Kidney glomerular epithelial cell (primary cell): Measurements from ENCODE around the gene CYP4F11.
"Not testable (repeated sequence)": the region's sequence is repeated elsewhere in the genome, so short reads cannot be mapped to it uniquely, and the experiment has no call there.

Experiments used
- DNase-seq: peaks from one replicate; lab custom pipeline; 2025; lab: John Stamatoyannopoulos, UW

CYP4F11 gene, protein sequence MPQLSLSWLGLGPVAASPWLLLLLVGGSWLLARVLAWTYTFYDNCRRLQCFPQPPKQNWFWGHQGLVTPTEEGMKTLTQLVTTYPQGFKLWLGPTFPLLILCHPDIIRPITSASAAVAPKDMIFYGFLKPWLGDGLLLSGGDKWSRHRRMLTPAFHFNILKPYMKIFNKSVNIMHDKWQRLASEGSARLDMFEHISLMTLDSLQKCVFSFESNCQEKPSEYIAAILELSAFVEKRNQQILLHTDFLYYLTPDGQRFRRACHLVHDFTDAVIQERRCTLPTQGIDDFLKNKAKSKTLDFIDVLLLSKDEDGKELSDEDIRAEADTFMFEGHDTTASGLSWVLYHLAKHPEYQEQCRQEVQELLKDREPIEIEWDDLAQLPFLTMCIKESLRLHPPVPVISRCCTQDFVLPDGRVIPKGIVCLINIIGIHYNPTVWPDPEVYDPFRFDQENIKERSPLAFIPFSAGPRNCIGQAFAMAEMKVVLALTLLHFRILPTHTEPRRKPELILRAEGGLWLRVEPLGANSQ

DNA sequence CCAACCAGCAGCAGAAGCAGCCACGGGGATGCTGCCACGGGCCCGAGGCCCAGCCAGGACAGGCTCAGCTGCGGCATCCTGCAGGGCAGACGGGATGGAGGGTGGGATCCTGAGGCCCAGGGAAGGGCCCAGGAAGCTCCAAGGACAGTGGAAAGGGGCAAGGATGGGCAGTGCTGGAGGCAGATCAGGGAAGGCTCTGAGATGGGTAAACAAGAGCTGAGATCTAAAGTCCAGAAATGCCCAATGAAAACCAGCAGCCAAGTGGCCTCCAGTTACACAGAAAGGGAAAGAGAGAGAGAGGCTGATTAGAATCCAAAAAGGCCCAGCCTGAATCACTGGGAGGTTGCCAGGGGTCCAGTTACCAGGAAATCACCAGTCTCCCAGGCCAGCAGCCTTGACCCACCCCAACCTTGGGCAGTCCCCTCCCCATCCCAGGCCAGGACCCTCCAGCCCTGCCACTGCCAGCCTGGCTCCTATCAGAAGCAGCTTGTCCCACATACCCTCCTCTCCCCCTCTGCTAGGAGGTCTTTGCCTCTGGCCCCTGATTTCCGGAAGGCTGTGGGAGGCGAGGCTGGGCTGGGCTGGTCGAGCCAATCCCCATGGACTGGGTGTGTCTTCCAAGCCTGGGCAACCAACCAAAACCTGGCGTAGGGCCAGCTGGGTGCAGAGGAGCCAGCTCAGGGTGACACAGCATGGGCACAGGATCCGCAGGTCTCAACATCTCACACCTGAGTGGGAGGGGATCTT, at the start of gene CYP4F11:
CYP4F11 (minus strand) TSS at position 198 of the 747 bp plus-strand sequence; CDS start at position 77, 121 bp downstream.
- no peak for DNase-seq

DNA sequence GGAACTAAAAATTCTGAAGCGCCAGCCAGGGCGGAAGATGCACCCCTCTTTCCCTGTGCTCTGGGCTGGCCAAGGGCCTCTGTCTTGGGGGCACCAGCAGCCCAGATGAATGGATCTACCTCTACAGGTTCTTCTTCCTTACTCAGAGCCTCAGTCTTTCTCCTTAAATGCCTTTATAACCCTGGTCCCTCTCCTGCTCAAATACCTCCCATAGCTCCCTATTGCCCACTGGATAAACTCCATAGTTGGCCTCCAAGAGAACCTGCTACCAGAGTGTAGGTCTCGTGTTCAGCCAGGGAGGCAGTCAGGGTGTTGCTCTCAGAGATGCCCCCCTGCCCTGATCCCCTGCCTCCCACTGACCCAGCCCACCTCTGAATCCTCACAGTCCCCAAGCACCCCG, 45.0 kb upstream of the CYP4F11 start:
- no peak for DNase-seq

DNA sequence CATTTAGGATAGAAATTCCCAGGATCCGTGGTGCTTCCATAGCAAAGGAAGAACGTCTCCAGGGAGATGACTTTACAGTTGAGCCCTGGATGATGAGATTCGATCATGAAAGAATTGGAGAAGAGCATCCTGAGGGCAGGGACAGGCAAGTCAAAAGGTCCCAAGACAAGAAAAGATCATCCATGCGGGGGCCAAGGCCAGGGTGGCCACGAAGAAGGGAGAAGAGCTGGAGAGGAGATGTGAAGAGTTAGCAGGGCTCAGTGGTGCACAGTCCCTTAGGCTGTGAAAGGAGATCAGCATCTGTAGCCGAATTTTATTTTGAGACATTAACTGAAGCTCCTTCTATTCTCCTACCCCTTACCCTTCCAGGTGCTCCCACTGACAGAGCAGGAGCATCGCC, 43.4 kb upstream of the CYP4F11 start:
- DNase-seq, result no peak

DNA sequence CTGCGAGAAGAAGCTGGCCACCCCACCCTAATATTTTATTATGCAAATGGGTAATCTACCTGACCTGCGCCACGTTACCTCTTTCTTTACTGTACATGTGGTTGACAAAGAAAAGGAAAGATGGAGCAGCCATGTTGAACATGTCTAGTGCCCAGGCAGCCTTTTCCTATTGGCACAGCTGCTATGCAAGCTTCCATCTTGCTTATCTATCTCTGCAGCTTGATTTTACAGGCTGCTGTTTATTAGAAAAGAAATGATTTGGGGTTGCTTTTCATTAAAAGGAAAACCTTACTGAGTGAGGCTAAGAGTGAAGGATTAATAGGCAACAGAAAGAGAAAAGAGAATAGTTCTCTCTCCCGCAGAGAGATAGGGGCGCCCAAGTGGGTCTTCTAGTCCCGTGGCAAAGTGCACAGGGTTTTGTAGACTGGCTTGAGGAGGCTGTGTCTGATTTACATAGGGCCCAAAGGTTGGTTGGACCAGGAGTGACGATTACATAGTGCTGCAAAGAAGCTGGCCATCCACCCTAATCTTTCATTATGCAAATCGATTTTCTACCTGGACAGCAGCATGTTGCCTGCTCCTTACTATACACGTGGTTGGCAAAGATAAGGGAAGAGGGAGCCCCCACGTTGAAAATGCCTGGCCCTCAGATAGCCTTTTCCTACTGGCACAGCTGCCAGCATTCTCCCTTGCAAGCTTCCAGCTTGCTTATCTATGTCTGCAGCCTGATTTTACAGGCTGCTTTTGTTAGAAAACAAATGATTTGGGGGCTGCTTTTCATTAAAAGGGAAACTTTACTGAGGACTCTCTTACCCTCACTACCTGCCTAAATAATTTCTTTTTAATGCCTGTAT, 42.7 kb upstream of the CYP4F11 start:
- DNase-seq, result no peak

DNA sequence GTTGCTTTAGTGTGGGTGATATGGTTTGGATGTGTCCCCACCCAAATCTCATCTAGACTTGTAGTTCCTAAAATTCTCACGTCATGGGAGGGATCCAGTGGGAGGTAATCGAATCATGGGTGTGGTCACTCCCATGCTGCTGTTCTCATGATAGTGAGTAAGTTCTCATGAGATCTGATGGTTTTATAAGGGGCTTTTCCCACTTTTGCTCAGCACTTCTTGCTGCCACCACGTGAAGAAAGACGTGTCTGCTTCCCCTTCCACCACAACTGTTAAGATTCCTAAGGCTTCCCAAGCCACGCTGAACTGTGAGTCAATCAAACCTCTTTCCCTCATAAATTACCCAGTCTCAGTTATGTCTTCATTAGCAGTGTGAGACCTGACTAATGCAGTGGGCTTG, 40.5 kb upstream of the CYP4F11 start:
- no peak for DNase-seq

DNA sequence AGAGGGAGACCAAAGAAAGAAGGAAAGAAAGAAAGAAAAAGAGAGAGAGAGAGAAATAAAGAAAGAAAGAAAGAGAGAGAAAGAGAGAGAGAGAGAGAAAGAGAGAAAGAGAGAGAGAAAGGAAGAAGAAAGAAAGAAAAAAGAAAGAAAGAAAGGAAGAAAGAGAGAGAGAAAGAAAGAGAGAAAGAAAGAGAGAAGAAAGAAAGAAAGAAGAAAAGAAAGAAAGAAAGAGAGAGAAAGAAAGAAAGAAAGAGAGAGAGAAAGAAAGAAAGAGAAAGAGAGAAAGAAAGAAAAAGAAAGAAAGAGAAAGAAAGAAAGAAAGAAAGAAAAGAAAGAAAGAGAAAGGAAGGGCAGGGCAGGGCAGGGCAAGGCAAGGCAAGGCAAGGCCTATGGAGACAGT, 37.7 kb upstream of the CYP4F11 start:
- DNase-seq, result not testable (repeated sequence)

DNA sequence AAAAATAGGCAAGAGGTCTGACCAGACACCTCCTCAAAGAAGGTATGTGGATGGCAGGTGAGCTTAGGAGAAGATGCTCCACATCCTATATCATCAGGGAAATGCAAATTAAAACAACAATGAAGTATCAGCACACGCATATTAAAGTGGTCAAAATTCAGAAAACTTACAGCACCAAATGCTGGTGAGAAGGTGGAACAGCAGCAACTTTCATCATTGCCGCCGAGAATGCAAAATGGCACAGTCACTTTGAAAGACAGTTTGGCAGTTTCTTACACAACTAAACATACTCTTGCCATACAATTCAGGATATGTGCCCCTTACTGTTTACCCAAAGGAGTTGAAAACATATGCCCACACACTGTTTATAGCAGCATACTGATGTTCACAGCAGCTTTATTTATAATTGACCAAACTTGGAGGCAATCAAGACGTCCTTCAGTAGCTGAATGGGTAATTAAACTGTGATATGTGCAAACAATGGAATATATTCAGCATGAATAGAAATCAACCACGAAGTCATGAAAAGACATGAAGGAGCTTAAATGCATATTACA, 37.0 kb upstream of the CYP4F11 start:
- DNase-seq, result no peak

DNA sequence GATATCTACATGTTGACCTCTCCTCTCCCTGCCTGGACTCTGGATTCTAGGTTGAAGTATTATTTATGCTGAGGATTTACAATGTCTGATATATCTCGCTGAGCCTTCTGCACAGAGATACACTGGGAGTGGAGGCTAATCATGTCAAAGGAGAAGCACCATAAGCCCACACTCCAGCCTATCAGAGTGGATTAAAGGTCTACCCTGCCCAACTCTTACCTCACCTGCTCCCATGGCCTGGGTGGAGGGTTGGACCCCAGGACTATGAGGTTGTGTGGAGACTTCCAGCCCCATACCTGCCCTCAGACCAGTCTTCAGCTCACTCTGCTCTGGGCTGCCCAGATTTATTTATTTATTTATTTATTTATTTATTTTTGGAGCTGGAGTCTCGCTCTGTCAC, 29.9 kb upstream of the CYP4F11 start:
- DNase-seq, result no peak

DNA sequence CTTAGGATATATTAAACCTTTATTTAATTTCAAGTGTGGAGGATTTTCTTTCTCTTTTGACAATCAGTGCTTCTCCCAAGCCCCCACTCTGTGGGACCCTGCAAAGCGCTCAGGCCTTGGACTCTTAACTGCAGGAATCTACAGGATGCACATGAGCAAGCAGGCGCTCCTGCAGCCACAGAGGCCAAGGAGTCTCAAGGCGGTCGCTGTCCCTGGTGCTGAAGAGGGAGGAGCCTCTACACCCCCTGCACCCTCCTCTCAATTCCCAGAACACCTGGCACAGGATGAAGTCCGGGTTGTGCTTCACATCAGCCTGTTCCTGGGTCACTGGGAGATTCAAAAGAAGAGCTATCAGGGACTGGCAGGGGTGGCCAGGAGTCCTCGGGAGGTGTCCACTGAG, 28.0 kb upstream of the CYP4F11 start:
- no peak for DNase-seq

DNA sequence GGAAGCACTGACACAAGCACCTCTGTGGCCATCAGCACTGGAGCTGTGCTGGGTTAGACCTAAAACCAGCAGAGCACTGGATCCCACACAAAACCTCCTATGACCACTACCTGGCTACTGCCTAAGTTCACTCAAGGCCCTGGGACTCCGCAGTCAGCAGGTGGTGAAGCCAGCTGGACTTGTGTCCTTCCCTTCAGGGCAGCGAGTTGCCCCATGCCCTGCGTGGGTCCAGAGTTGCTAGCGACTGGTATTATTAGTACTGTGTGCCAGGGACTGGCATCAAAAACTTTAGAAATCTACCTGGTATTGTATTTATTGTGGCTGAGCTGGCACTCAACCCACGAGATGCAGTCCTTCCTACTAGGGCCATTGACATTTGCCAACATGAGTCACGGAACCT, 20.5 kb upstream of the CYP4F11 start:
- DNase-seq, result no peak

DNA sequence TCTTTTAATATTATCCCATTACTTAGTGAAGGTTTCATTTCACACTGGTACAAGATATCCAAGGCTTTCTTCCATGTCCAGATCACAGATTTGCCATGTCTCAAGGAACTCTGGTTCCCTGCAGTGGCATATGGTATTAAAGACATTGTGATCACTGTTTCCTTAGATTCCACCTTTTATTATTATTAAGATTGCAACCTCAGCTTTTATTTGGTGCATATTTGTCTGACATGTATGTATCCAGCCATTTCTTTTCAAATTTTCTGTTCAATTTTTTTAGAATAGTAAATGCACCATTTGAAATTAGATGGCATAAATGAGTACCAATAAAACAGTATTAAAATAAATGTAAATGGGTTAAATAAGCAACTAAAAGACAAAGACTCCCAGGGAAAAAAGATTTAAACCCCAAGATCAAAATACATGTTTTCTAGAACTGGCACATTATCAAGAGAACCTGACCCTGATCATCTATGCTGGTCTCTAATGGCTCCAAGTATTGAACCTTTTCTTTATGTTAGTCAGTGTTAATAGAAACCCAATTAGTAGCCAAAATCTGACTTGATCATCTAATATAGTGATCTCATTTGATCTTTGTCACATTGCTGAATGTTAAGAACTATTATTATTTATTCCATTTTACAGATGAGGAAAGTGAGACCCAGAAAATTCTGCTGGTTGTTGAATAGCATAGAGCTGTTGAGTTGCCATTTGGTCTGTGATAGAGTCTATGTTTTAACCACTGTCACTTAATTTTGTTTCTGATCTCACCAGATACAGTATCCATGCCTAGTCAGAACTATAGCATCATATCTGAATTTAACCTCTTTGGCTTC, 14.1 kb upstream of the CYP4F11 start, which contains the start of gene OR10H4:
OR10H4 (plus strand) TSS at position 786 of the 836 bp plus-strand sequence; CDS start at position 786, 0 bp downstream.
- no peak for DNase-seq

DNA sequence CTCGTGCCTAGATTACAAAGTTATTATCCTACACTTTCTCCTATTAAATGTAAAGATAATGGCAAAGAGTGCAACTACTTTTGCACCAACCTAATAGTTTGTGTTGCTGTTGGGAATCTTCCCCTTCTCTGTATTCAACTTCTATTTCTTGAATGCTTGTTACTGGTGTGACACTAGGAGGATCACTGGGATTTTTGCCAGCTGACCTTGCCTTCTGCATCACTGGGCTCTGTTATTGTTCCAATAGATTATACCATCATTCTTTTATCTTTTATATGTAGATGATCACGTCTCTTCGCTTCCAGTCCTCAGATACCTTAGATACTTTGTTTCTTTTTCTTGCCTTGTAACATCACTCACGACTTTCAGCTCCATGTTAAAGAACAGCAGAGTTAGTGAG, 11.0 kb upstream of the CYP4F11 start:
- no peak for DNase-seq

DNA sequence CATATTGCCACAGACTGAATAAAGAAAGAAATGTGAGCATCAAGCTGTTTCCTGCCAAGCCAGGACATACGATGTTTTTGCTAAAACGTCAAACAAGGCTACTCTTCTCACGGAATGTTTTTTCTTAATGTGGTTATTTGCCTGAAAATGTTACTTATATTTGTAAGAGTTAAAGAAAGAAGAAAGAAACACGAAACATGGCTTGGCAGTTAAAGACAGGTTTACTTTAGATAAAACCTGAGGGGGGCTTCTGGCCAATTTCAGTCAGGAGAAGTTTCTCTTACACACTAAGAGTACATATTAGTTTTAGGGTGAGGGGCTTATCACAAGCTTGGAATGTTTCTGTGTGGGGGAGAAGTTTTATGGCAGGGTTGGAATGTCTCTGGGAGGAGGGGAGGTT, 10.1 kb upstream of the CYP4F11 start:
- DNase-seq, result no peak

DNA sequence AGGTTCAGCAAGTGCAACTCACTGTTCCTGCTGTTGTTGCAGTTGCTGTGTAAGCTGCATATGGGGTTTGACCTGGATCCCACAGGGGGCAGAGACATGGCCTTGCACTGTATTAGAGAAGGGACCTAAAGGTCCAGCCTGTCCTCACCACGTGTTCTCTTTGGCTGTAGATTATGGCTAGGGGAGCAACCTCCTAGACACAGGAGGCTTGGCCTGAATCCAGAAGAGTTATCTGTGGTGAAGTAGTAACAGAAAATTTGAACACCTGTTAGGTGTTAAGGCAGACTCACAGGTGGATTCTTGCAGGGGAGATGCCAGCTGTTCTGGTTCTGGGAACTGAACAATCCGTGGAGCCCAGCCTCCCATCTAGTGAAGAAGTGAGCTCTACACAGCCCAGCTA, 3.4 kb upstream of the CYP4F11 start:
- DNase-seq, result no peak

DNA sequence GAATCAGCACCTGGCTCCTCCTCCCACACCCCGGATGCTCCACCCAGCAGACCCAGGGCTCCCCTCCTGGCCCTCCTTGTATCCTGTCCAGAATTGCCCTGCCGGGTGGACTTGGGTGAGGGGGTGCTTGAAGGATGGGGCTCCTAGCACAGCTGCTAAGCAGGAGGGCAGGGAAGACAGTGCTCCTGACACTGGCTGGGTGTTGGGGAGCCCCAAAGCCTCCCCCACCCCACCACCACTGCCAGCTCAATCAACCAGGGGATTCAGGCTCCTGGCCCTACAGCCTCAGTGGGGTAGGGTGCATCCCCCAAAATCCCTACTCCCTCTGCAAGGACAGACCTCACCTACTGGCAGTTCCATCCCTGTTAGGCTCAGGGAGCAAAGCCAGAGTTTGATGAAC, 2.6 kb upstream of the CYP4F11 start:
- no peak for DNase-seq

DNA sequence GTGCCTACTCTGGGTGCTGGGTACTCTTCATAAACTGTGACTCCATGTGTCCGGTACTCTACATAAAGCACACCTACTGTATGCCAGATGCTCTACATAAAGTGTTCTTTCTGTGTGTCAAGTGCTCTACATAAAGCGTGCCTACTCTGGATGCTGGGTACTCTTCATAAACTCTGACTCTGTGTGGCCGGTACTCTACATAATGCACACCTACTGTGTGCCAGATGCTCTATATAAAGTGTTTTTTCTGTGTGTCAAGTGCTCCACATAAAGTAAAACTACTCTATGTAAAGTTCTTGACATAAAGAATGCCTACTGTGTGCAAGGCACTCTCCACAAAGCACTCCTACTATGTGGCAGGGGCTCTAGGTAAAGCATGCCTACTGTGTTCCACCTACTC, 1.8 kb upstream of the CYP4F11 start:
- no peak for DNase-seq

DNA sequence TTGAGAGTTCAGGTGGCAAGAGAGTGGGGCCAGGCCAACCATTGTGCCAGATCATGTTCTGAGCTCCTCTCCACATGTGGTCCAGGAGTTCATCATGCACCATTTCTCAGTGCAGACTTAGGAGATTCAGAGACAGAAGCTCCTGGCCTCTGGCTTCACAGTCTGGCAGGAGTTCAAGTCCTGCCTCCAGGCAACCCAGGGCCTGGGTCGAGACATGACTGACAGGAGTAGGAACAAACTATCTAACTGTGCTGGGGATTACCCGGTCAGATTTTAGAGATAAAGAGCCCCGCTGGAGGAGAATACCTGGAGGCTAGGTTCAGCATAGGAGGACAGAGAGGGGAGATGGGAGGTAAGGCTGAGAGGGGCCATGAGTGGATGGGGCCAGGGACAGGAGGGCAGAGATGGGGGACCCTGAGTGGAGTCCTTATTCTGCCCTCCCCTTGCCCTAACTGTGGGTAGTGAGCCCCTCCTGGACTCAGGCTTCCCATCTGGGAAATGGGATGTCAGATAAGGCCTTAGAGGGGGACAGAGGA, 906 bp upstream of the CYP4F11 start:
- no peak for DNase-seq

DNA sequence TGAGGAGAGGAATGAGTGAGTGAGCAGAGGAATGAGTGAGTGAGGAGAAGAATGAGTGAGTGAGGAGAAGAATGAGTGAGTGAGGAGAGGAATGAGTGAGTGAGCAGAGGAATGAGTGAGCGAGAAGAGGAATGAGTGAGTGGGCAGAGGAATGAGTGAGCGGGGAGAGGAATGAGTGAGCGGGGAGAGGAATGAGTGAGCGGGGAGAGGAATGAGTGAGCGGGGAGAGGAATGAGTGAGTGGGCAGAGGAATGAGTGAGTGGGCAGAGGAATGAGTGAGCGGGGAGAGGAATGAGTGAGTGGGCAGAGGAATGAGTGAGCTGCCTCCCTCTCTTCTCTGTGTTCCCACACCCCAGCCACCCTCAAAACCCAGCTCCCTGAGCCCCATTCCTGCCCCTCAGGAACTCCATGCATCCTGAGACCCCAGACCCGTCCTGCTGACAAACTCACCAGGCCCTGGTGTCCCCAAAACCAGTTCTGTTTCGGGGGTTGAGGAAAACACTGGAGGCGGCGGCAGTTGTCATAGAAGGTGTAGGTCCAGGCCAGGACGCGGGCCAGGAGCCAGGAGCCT, 483 bp downstream of the CYP4F11 start:
- not testable (repeated sequence) for DNase-seq

DNA sequence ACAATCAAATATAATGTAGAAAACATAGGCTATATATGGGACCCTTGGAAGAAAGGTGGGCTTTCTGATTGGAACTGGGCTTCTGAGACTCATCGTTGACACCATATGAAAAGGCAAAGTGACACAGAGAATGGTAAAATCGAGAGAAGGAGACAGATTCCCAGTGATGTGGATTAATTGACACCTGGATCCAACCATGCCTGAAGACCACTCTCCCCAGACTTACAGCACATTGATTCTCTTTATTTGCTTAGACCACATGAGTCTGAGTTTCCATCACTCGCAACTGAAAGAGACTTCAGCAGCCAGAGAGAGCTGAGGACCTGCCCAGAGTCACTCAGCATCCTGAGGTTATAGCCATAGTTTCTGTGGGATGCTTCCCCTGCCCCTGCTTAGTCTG, 6.0 kb downstream of the CYP4F11 start:
- DNase-seq, result no peak

DNA sequence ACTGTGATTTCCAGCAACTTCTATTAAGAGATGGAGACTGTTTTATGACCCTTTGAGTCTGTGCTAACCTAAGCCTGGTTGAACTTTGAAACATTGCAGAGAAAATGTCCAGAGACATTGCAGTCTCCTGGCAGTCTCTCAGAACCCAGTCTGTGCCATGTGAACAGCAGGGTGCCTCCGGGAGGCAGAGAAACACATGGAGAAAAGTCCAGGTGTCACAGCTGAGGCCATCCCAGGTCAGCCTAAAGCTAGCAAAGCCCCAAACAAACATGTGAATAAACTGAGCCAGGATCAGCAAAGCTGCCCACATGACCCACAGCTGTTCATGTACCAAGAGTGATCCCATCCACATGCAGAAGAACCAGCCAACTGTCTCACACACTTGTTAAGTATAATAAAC, 7.8 kb downstream of the CYP4F11 start:
- no peak for DNase-seq
